GM11168 (cell line): ENCODE data around the gene UQCR11.

Experiments used
- in situ Hi-C: fragments of 300-500 bp; cut with MboI; formaldehyde crosslinking; loops from one replicate; pipeline ENCODE4 v1.12.0; 2022; ENCODE audit warnings: low sequenced_read_pairs; ENCODE audit not compliant: unreplicated experiment

Gene UQCR11

GRCh38 chr19:1605236-1606137, at the start of gene UQCR11:
TSS of gene UQCR11 (minus strand) at chr19:1605462. CDS start at chr19:1605409, 53 bp downstream.
- in situ Hi-C loops: loop anchor here (5.0 kb wide), 1 partner anchor 37 kb away; no protein-coding TSS in a partner anchor

- in situ Hi-C loops: no loop called here
These were observed 49.0 kb upstream of the UQCR11 start for GRCh38 chr19:1654178-1654792.

- in situ Hi-C loops: no loop called here
These were observed 48.0 kb upstream of the UQCR11 start for GRCh38 chr19:1653300-1653628.

- in situ Hi-C loops: no loop called here
These were observed 47.4 kb upstream of the UQCR11 start, which contains the start of gene TCF3 for GRCh38 chr19:1652471-1653299. TSS of gene TCF3 (minus strand) at chr19:1652615. CDS start at chr19:1650248, 2,367 bp downstream.

- in situ Hi-C loops: no loop called here
These were observed 46.5 kb upstream of the UQCR11 start for GRCh38 chr19:1651568-1652291.

GRCh38 chr19:1650650-1651567, 45.6 kb upstream of the UQCR11 start:
- in situ Hi-C loops: no loop called here

- in situ Hi-C loops: no loop called here
These were observed 44.7 kb upstream of the UQCR11 start for GRCh38 chr19:1649706-1650649.

GRCh38 chr19:1648920-1649541, 43.8 kb upstream of the UQCR11 start:
- in situ Hi-C loops: no loop called here

- in situ Hi-C loops: no loop called here
These were observed 43.2 kb upstream of the UQCR11 start for GRCh38 chr19:1648459-1648849.

GRCh38 chr19:1647501-1648458, 42.5 kb upstream of the UQCR11 start:
- in situ Hi-C loops: no loop called here

GRCh38 chr19:1646659-1647453, 41.6 kb upstream of the UQCR11 start:
- in situ Hi-C loops: no loop called here

GRCh38 chr19:1646149-1646548, 40.9 kb upstream of the UQCR11 start:
- in situ Hi-C loops: no loop called here

GRCh38 chr19:1645299-1645698, 40.0 kb upstream of the UQCR11 start:
- in situ Hi-C loops: no loop called here

GRCh38 chr19:1644070-1644469, 38.8 kb upstream of the UQCR11 start:
- in situ Hi-C loops: loop anchor here (5.0 kb wide), 1 partner anchor 37 kb away; the partner anchor contains the start of gene UQCR11

GRCh38 chr19:1640893-1641448, 35.7 kb upstream of the UQCR11 start:
- in situ Hi-C loops: loop anchor here (5.0 kb wide), 1 partner anchor 34 kb away; the partner anchor contains the start of gene UQCR11
